Measurements from ENCODE around the gene ZNF490.

Gene ZNF490

DNA sequence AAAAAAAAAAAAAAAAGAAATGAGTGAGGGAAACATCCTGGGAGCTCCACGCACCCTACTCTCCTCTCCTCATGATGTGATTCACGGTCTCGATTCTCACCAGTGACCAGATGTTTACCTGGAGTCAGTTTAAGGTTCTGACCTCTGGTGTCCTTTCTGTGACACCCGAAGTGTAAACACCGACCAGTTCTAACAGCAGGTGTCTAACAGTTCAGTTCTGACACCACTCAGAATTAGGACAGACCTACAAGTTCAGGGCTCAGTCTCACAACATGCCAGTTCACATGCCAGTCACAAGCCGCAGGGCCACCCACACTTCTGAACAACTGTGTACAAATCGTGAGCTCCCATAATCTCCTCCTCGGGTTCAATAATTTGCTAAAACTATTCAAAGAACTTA, 65.3 kb downstream of the ZNF490 start:
- no peak for DNase-seq (ENCODE audit: low read depth in 1 of 2, low spot score in 1 of 2)

DNA sequence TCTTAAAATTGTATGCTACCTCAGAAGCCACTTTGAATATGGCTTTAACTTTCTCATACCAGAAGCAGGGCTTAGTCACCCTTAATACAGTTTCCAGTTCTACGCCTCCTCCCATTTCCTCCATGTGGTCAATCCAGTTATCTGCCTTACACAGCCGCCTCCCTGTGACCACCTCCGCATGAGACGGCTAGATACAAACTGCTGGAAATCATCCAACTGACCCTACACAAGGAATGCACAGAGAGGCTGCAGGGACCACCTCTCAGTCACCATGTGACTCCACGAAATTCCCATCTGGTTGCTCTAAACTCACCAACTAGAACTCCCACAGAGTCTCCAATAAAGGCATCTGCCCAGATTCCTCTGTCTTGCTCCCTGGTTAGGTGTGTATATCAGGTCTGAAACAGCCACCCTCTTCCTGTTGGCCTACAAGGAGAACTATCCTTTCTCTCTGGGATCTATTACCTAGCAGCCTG, 66.2 kb downstream of the ZNF490 start:
- DNase-seq (ENCODE audit: low read depth in 1 of 2, low spot score in 1 of 2) = no peak

GRCh38 chr19:12543855-12544254, 66.8 kb downstream of the ZNF490 start:
- DNase-seq (ENCODE audit: low read depth in 1 of 2, low spot score in 1 of 2) = no peak
